H1 (cell line): ENCODE results near the gene KNOP1.

Experiments used
- BCL11A ChIP-seq, 2 experiments: IDR thresholded peaks; one replicate each; pipeline ENCODE4 v1.6.1; 2011; ENCODE audit warnings: low read depth in 2 of 2, low read length in 2 of 2, mild to moderate bottlenecking in 2 of 2
- CTBP2 ChIP-seq: IDR thresholded peaks from 2 replicates; pipeline ENCODE4 v1.7.0; 2011; ENCODE audit warnings: borderline replicate concordance, mild to moderate bottlenecking, moderate library complexity, mixed read lengths, low read length; ENCODE audit not compliant: insufficient read depth, insufficient read length
- FOSL1 ChIP-seq: IDR thresholded peaks from 2 replicates; pipeline ENCODE4 v1.6.1; 2011; ENCODE audit warnings: mild to moderate bottlenecking, low read depth, low read length, moderate library complexity; ENCODE audit not compliant: insufficient read depth
- GABPA ChIP-seq: IDR thresholded peaks from 2 replicates; pipeline ENCODE4 v1.6.1; 2011; ENCODE audit warnings: mild to moderate bottlenecking, low read length, moderate library complexity, borderline replicate concordance; ENCODE audit not compliant: insufficient read depth
- KDM1A ChIP-seq: fragments of 200-600, 300-600 bp; sonication (generic); IDR thresholded peaks from 2 replicates; pipeline ENCODE4 v1.7.1; 2016; ENCODE audit warnings: mild to moderate bottlenecking, low read length, borderline replicate concordance
- POLR2A ChIP-seq, 2 experiments: IDR thresholded peaks; 1 replicate in 1 of 2; 2 replicates in 1 of 2; pipeline ENCODE4 v1.6.1; 2011; ENCODE audit warnings: low read depth in 2 of 2, low read length in 2 of 2, mild to moderate bottlenecking in 2 of 2; ENCODE audit errors: control extremely low read depth in 1 of 2
- POLR2AphosphoS5 ChIP-seq: IDR thresholded peaks from 2 replicates; pipeline ENCODE4 v1.6.1; 2011; ENCODE audit warnings: low read depth, low read length
- TAF1 ChIP-seq: IDR thresholded peaks from 2 replicates; pipeline ENCODE4 v1.6.1; 2011; ENCODE audit warnings: mild to moderate bottlenecking, low read depth, low read length
- ZNF274 ChIP-seq: IDR thresholded peaks from 2 replicates; pipeline ENCODE4 v1.7.0; 2012; ENCODE audit warnings: low read length, borderline replicate concordance; ENCODE audit errors: extremely low read depth
- TF ChIP-seq, protein P1 (sequence below), 3 experiments: IDR thresholded peaks; 1 replicate in 2 of 3; 2 replicates in 1 of 3; pipeline versions ENCODE4 v1.5.1 to v1.6.1; 2011; ENCODE audit warnings: low read length in 3 of 3, mild to moderate bottlenecking in 3 of 3, inconsistent platforms in 2 of 3, low read depth in 1 of 3, moderate library complexity in 1 of 3; ENCODE audit not compliant: insufficient read depth in 1 of 3; ENCODE audit errors: control extremely low read depth in 1 of 3

DNA sequence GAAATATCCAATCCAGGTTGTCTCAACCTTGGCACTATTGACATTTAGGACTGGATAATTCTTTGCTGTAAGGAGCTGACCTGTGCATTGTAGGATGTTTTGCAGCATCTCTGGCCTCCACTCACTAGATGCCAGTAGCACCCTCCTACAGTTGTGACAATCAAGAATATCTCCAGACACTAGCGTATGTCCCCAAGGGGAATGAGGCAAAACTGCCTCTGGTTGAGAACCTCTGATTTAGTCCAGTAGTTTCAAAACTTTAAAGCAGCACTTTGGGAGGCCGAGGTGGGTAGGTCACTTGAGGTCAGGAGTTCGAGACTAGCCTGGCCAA is 48.5 kb upstream of the KNOP1 start:
- TF ChIP-seq, protein P1, sequence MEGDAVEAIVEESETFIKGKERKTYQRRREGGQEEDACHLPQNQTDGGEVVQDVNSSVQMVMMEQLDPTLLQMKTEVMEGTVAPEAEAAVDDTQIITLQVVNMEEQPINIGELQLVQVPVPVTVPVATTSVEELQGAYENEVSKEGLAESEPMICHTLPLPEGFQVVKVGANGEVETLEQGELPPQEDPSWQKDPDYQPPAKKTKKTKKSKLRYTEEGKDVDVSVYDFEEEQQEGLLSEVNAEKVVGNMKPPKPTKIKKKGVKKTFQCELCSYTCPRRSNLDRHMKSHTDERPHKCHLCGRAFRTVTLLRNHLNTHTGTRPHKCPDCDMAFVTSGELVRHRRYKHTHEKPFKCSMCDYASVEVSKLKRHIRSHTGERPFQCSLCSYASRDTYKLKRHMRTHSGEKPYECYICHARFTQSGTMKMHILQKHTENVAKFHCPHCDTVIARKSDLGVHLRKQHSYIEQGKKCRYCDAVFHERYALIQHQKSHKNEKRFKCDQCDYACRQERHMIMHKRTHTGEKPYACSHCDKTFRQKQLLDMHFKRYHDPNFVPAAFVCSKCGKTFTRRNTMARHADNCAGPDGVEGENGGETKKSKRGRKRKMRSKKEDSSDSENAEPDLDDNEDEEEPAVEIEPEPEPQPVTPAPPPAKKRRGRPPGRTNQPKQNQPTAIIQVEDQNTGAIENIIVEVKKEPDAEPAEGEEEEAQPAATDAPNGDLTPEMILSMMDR (IDR thresholded peaks at IDR 0.05; ENCODE audit: control extremely low read depth in 1 of 3, insufficient read depth in 1 of 3, low read depth in 1 of 3, low read length in 3 of 3), result no peak
- no peak for TF ChIP-seq POLR2A (IDR thresholded peaks at IDR 0.05; ENCODE audit: control extremely low read depth in 1 of 2, low read depth in 2 of 2, low read length in 2 of 2)
- no peak for TF ChIP-seq KDM1A
- no peak for TF ChIP-seq TAF1
- TF ChIP-seq FOSL1, result no peak
- no peak for TF ChIP-seq ZNF274
- TF ChIP-seq POLR2AphosphoS5, result no peak
- no peak for TF ChIP-seq BCL11A (IDR thresholded peaks at IDR 0.05; ENCODE audit: low read depth in 2 of 2, low read length in 2 of 2)
- no peak for TF ChIP-seq GABPA
- TF ChIP-seq CTBP2, result no peak
